ENCODE data around the gene VIP. TPM values are rescaled to one million over a fixed set of nuclear protein-coding genes. Genes with fewer than 3 reads are reported as not detected.

Gene VIP
- total and polyA plus RNA-seq, 2 of the 8 experiments (the other 6 are each of a cell fraction or from before 2014, with no cell fraction given): not detected

DNA sequence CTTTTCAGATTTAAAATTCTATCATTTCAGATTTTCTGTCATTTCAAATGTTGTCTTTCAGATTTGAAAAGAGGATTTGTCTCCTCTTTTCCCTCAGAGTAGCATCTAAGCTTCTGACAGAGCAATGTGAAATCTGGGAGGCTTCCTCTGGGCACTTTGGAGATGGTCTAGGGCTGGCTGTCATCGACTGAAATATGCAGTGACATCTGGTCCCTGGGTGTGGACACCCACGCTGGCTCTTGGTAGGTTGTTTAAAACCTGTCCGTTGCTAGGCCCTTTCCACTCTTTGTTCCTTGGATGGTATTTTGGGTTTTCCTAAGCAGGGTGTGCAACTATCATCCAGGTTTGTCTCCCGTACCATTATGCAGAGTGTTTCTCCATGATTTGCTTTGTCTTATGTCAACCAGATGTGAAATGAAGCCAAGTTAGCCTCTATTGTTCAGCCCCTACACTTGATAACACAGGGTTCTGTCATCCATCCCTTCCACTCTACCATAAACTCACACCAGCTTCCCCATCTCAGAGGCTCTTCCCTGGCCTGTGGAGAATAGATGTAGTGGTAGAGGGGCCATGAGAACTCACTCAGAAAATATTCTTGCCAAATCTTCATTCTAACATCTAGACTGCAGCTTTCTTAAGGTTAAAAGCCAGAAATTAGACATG, 5.0 kb upstream of the VIP start:
- Histone ChIP-seq H2AK5ac (ENCODE audit: low read depth, low read length) (no peak overlapping the region), H4K91ac (replicated peaks; ENCODE audit: insufficient read length, low read length) (no peak overlapping the region), H4K5ac (ENCODE audit: insufficient read length, low read depth, low read length) (no peak overlapping the region), H3K23ac (ENCODE audit: insufficient read length) (no peak overlapping the region), H3K18ac (ENCODE audit: extremely low read depth, low read length) (no peak overlapping the region), H2BK15ac (ENCODE audit: low read length) (no peak overlapping the region), H2BK20ac (ENCODE audit: low read length) (no peak overlapping the region), H2BK12ac (ENCODE audit: low read depth, low read length) (no peak overlapping the region), H3K4ac (replicated peaks; ENCODE audit: insufficient read length, low read depth, low read length) (no peak overlapping the region), H3K36me3 (ENCODE audit: control insufficient read depth in 2 of 4, insufficient read depth in 4 of 4, low read length in 3 of 4) (no peaks in the 10 kb centered on the region), H3K4me2 (ENCODE audit: insufficient read depth in 1 of 2, low read depth in 2 of 2, low read length in 2 of 2) (no peak overlapping the region), H3K9ac (replicated peaks in 1 of 4; ENCODE audit: extremely low read depth in 1 of 4, low read depth in 3 of 4, low read length in 3 of 4) (no peak overlapping the region), H4K8ac (ENCODE audit: extremely low read depth, insufficient read depth, low read length) (no peak overlapping the region), H3K14ac (ENCODE audit: insufficient read length) (no peak overlapping the region), H3K79me1 (ENCODE audit: low read depth, low read length) (no peaks in the 10 kb centered on the region), H2AFZ (ENCODE audit: low read length) (no peak overlapping the region), H3K4me3 (ENCODE audit: extremely low read depth in 1 of 4, insufficient read depth in 2 of 4, low read depth in 3 of 4, low read length in 4 of 4) (no peak overlapping the region), H3K23me2 (ENCODE audit: low read depth, low read length) (no peaks in the 10 kb centered on the region), H2BK120ac (replicated peaks; ENCODE audit: low read depth, low read length) (no peak overlapping the region), H2BK5ac (ENCODE audit: low read depth, low read length) (no peak overlapping the region), H3K9me3 (ENCODE audit: insufficient read depth in 2 of 2, low read depth in 1 of 2, low read length in 1 of 2) (no peaks in the 10 kb centered on the region), H4K20me1 (replicated peaks in 1 of 2; ENCODE audit: control insufficient read depth in 1 of 2, insufficient read depth in 2 of 2, low read length in 2 of 2) (no peaks in the 10 kb centered on the region), H3K79me2 (ENCODE audit: control insufficient read depth in 1 of 2, insufficient read depth in 2 of 2, low read length in 2 of 2) (no peaks in the 10 kb centered on the region), H3K27me3 (replicated peaks in 1 of 4; ENCODE audit: control insufficient read depth in 3 of 4, extremely low read depth in 1 of 4, insufficient read depth in 3 of 4, low read length in 3 of 4) (no peaks in the 10 kb centered on the region), H3K56ac (replicated peaks; ENCODE audit: insufficient read length, low read depth, low read length) (no peak overlapping the region), H3K4me1 (replicated peaks in 1 of 4; ENCODE audit: control insufficient read depth in 3 of 4, insufficient read depth in 4 of 4, low read length in 3 of 4) (no peaks in the 10 kb centered on the region; a peak in 2 of 7 replicates), H3K27ac (ENCODE audit: low read depth, low read length) (no peak overlapping the region)
- DNase-seq (ENCODE audit: low read depth in 1 of 2, low spot score in 2 of 2): no peak
- whole genome bisulfite sequencing, 2 experiments (ENCODE audit: extremely low coverage in 1 of 2, insufficient coverage in 1 of 2, insufficient read length in 1 of 2, insufficient replicate concordance in 2 of 2, low coverage in 1 of 2, low lambda C conversion rate in 2 of 2, missing lambda C conversion rate in 1 of 2): 72% methylated on average over 4 of the region's 4 CpGs; no CpG with 5 or more reads in 1 of the 2 experiments
- ChIA-PET CTCF (ENCODE audit: partially characterized antibody) (interaction anchor here (0.6 to 1.3 kb wide), 4 partner anchors 18 to 233 kb away, joined by 3 read pairs; no protein-coding TSS in a partner anchor), POLR2A (ENCODE audit: partially characterized antibody) (interaction anchor here (0.6 kb wide), 1 partner anchor 12 kb away, joined by 3 read pairs; no protein-coding TSS in a partner anchor)
- no peak for FAIRE-seq
- TF ChIP-seq POU5F1 (IDR thresholded peaks at IDR 0.05; ENCODE audit: low read depth, low read length) (no peak), FOSL1 (IDR thresholded peaks at IDR 0.05; ENCODE audit: insufficient read depth, low read depth, low read length) (no peak), BCL11A (IDR thresholded peaks at IDR 0.05; ENCODE audit: low read depth in 2 of 2, low read length in 2 of 2) (no peak), KDM1A (IDR thresholded peaks at IDR 0.05; ENCODE audit: borderline replicate concordance, low read length) (no peak), EZH2 (IDR thresholded peaks at IDR 0.05; ENCODE audit: low read depth, low read length, severe bottlenecking) (no peak), CBX8 (IDR thresholded peaks at IDR 0.05; ENCODE audit: borderline replicate concordance, low read depth, low read length) (no peak), SIRT6 (IDR thresholded peaks at IDR 0.05; ENCODE audit: low read length) (no peak), RAD21 (IDR thresholded peaks at IDR 0.05 in 1 of 2, conservative IDR thresholded peaks at IDR 0.05 in 1 of 2; ENCODE audit: low read depth in 2 of 2, low read length in 2 of 2) (no peak), SP4 (IDR thresholded peaks at IDR 0.05; ENCODE audit: low read length) (no peak), HDAC2 (IDR thresholded peaks at IDR 0.05; ENCODE audit: borderline replicate concordance in 1 of 2, low read depth in 2 of 2, low read length in 2 of 2) (no peak)
